ENCODE measurements around the gene HS3ST2. TPM values are rescaled to one million over a fixed set of nuclear protein-coding genes. Genes with fewer than 3 reads are reported as not detected.

HS3ST2 gene
- total RNA-seq, 6 experiments from 2014 or later = not detected

GRCh38 chr16:22843122-22843521 is 29.2 kb downstream of the HS3ST2 start:
- Mint-ChIP-seq H3K4me1 (ENCODE audit: low read depth) (no peaks in the 10 kb centered on the region), H3K36me3 (ENCODE audit: low read depth) (no peaks in the 10 kb centered on the region), H3K9me3 (no peaks in the 10 kb centered on the region), H3K27ac (no peak overlapping the region), H3K27me3 (ENCODE audit: insufficient read depth) (peaks cover 10% of the 10 kb centered on the region), H3K4me3 (no peak overlapping the region)
- no peak for DNase-seq
- TF ChIP-seq CTCF (IDR thresholded peaks at IDR 0.05) = no peak

- no peaks in the 10 kb centered on the region for H3K9me3 Mint-ChIP-seq
- H3K27ac Mint-ChIP-seq = no peak overlapping the region
- no peak for DNase-seq
- no peak overlapping the region for H3K4me3 Mint-ChIP-seq
- H3K4me1 Mint-ChIP-seq (ENCODE audit: low read depth) = no peaks in the 10 kb centered on the region
- H3K27me3 Mint-ChIP-seq (ENCODE audit: insufficient read depth) = peaks cover 9% of the 10 kb centered on the region
- TF ChIP-seq CTCF (IDR thresholded peaks at IDR 0.05) = no peak
- H3K36me3 Mint-ChIP-seq (ENCODE audit: low read depth) = no peaks in the 10 kb centered on the region
Measured at GRCh38 chr16:22843856-22844255, 29.9 kb downstream of the HS3ST2 start.

GRCh38 chr16:22844416-22844815 is 30.5 kb downstream of the HS3ST2 start:
- H3K27me3 Mint-ChIP-seq (ENCODE audit: insufficient read depth) = peaks cover 9% of the 10 kb centered on the region

GRCh38 chr16:22847100-22847499 is 33.1 kb downstream of the HS3ST2 start:
- Mint-ChIP-seq H3K9me3 (no peaks in the 10 kb centered on the region), H3K4me3 (no peak overlapping the region), H3K36me3 (ENCODE audit: low read depth) (no peaks in the 10 kb centered on the region), H3K27ac (no peak overlapping the region), H3K4me1 (ENCODE audit: low read depth) (no peaks in the 10 kb centered on the region), H3K27me3 (ENCODE audit: insufficient read depth) (peaks cover 9% of the 10 kb centered on the region)
- no peak for DNase-seq
- TF ChIP-seq CTCF (IDR thresholded peaks at IDR 0.05) = no peak

More at GRCh38 chr16:22844416-22844815, 30.5 kb downstream of the HS3ST2 start:
- H3K4me3 Mint-ChIP-seq = no peak overlapping the region
- H3K9me3 Mint-ChIP-seq = no peaks in the 10 kb centered on the region
- H3K36me3 Mint-ChIP-seq (ENCODE audit: low read depth) = no peaks in the 10 kb centered on the region
- TF ChIP-seq CTCF (IDR thresholded peaks at IDR 0.05) = no peak
- no peak overlapping the region for H3K27ac Mint-ChIP-seq
- no peaks in the 10 kb centered on the region for H3K4me1 Mint-ChIP-seq (ENCODE audit: low read depth)
- no peak for DNase-seq

- peaks cover 13% of the 10 kb centered on the region for H3K27me3 Mint-ChIP-seq (ENCODE audit: insufficient read depth)
- no peaks in the 10 kb centered on the region for H3K9me3 Mint-ChIP-seq
- no peaks in the 10 kb centered on the region for H3K4me1 Mint-ChIP-seq (ENCODE audit: low read depth)
- no peaks in the 10 kb centered on the region for H3K36me3 Mint-ChIP-seq (ENCODE audit: low read depth)
- no peak overlapping the region for H3K4me3 Mint-ChIP-seq
- TF ChIP-seq CTCF (IDR thresholded peaks at IDR 0.05) = no peak
- no peak for DNase-seq
- H3K27ac Mint-ChIP-seq = no peak overlapping the region
Measured at GRCh38 chr16:22847690-22848089, 33.7 kb downstream of the HS3ST2 start.

GRCh38 chr16:22848451-22848850 is 34.5 kb downstream of the HS3ST2 start:
- H3K9me3 Mint-ChIP-seq = no peaks in the 10 kb centered on the region
- TF ChIP-seq CTCF (IDR thresholded peaks at IDR 0.05) = no peak
- H3K4me3 Mint-ChIP-seq = no peak overlapping the region
- H3K27ac Mint-ChIP-seq = no peak overlapping the region
- peaks cover 13% of the 10 kb centered on the region for H3K27me3 Mint-ChIP-seq (ENCODE audit: insufficient read depth)
- DNase-seq = no peak
- no peaks in the 10 kb centered on the region for H3K36me3 Mint-ChIP-seq (ENCODE audit: low read depth)
- H3K4me1 Mint-ChIP-seq (ENCODE audit: low read depth) = no peaks in the 10 kb centered on the region
